TTC549 (cell line): ENCODE data around the gene SNAPC2.

Experiments
- FAIRE-seq: peaks from 2 replicates; lab custom pipeline; 2012; peaks lifted over from hg19 to GRCh38; lab: Jason Lieb, UNC

SNAPC2 gene

DNA sequence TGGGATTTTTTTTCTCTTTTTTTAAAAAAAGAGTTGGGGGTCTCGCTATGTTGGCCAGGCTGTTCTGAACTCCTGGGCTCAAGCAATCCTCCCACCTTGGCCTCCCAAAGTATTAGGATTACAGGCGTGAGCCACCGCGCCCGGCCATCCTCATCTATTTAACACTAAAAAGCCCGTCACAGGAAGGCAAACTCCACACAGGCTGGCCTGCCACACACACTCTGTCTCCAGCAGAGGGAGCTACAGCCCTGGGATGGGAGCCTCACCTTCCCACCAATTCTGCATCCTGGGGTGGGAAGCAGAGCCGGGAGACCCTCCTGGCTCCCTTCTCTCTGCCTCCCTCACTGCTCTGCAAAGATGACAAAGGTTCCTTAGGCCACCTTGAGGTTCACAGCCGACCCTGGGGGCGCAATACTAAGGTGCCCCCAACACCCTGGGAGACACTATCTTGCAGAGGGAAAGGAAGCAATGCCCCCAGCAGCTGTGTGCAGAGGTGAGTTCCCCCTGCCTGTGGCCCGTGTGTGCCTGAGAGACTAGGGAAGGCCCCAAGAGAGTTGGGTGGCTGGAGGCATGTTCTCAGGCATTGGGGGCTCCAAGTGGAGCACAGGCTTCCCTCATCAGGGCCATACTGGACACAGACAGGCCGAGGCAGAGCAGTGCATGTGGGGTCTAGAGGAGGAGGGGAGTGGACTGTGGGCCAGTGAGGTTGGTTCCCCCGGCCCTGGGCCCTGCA is 50.7 kb downstream of the SNAPC2 start:
- FAIRE-seq = no peak

DNA sequence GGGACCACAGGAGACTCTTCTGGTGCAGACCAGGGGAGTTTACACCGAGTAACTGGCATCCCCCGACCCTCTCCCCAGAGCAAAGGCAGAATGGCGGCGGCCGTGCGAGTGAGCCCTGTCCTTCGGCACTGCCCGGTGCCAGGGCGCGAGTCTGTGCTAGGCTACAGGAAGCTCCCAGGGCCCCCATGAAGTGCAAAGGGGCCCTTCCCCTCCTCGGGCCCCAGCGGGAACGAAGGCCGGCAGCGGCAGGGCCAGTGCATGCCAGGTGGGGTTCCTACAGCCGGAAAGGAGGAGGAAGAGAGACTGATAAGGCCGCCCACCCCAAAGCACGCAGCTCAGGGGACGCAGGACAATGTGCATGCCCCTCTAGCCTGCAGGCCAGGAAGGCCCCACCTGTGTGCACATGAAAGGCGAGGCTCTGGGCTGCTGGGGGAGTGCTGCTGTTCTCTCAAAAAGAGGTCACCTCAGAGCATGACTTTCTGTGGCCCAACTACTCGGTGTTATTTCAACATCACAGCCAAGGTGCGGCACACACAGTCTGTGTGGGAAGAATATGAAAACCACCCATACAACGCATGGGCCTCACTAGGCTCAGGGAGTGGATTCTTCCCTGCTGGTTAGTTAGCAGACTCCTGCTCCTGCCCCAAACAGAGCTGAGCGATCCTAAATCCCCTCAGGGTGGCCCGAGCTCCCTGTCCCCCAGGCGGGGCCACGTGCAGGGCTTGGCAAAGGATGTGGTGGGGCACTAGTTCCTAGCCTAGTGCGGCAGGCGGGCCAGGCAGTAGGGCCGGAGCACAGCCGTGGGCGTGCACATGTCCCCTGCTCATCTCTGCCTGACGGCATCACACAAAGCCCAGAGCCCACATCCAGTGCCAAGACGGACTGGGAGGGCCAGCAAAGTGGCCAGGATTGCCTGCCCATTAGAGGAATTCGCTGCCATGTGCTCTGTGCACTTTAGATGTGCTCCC is 51.7 kb downstream of the SNAPC2 start:
- no peak for FAIRE-seq
